ENCODE data around the gene DDX5.

DNA sequence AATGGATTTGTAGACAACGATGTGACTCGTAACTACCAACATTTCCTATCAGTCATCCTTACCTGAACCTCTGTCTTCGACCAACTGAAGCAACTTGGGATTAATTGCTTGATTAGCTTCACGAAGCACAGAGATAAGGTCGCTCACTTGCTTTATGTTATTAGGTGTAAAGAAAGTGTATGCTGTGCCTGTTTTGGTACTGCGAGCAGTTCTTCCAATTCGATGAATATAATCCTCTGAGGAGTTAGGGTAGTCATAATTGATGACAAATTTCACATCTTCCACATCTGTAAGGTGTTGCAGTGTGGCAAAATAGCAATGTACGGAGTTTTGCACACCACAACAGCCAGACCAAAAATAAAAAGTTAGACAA lies 5.6 kb downstream of the DDX5 start:
- TF ChIP-seq EZH2 (IDR thresholded peaks at IDR 0.05; ENCODE audit: insufficient read depth, poor library complexity, severe bottlenecking) (no peak), EZH2phosphoT487 (IDR thresholded peaks at IDR 0.05; ENCODE audit: insufficient read depth, low read depth) (no peak)

Measured in GM23248 (cell line).